Parathyroid adenoma (tissue), 2 donors: ENCODE data around the gene TEN1.

ENCODE experiments used
- H2AFZ ChIP-seq: fragments of 300-600 bp; sonication (generic); one replicate; pipeline ENCODE4 v1.7.0; 2017; ENCODE audit warnings: antibody characterized with exemption, mild to moderate bottlenecking
- H3K27ac ChIP-seq: fragments of 300-600 bp; sonication (generic); one replicate; pipeline ENCODE4 v1.7.0; 2017
- H3K27me3 ChIP-seq: fragments of 300-600 bp; sonication (generic); one replicate; pipeline ENCODE4 v1.7.0; 2017; ENCODE audit warnings: low read length; ENCODE audit not compliant: control insufficient read depth, insufficient read depth
- H3K36me3 ChIP-seq: fragments of 300-600 bp; sonication (generic); one replicate; pipeline ENCODE4 v1.7.0; 2017; ENCODE audit warnings: low read length; ENCODE audit not compliant: control insufficient read depth, insufficient read depth
- H3K4me1 ChIP-seq: fragments of 300-600 bp; sonication (generic); one replicate; pipeline ENCODE4 v1.7.0; 2017; ENCODE audit warnings: control low read depth
- H3K4me2 ChIP-seq: fragments of 300-600 bp; sonication (generic); one replicate; pipeline ENCODE4 v1.7.0; 2017; ENCODE audit warnings: low read length
- H3K4me3 ChIP-seq: fragments of 300-600 bp; sonication (generic); one replicate; pipeline ENCODE4 v1.7.0; 2017; ENCODE audit warnings: low read depth, low read length
- H3K79me2 ChIP-seq: fragments of 300-600 bp; sonication (generic); one replicate; pipeline ENCODE4 v1.7.0; 2017; ENCODE audit warnings: control low read depth
- H3K9ac ChIP-seq: fragments of 300-600 bp; sonication (generic); one replicate; pipeline ENCODE4 v1.7.0; 2017; ENCODE audit warnings: mild to moderate bottlenecking
- H3K9me3 ChIP-seq: fragments of 300-600 bp; sonication (generic); one replicate; pipeline ENCODE4 v1.7.0; 2017; ENCODE audit warnings: low read length; ENCODE audit not compliant: control insufficient read depth
- CTCF ChIP-seq: fragments of 300-600 bp; sonication (generic); IDR thresholded peaks from one replicate; pipeline ENCODE4 v1.7.0; 2017; ENCODE audit warnings: antibody characterized with exemption, mild to moderate bottlenecking
- donor health status: primary hyperparathyroidism.

TEN1 gene

GRCh38 chr17:76023900-76024237 lies 44.8 kb downstream of the TEN1 start:
- TF ChIP-seq CTCF, result no peak
- Histone ChIP-seq H3K36me3 (no peaks in the 10 kb centered on the region), H3K4me2 (no peak overlapping the region), H3K4me1 (peaks cover 7% of the 10 kb centered on the region), H3K9ac (no peak overlapping the region), H2AFZ (no peak overlapping the region), H3K9me3 (no peaks in the 10 kb centered on the region), H3K4me3 (no peak overlapping the region), H3K79me2 (no peaks in the 10 kb centered on the region), H3K27ac (no peak overlapping the region), H3K27me3 (no peaks in the 10 kb centered on the region)

GRCh38 chr17:76024353-76024752 lies 45.3 kb downstream of the TEN1 start:
- H3K4me1 ChIP-seq, result peaks cover 7% of the 10 kb centered on the region
- H3K36me3 ChIP-seq, result no peaks in the 10 kb centered on the region
- H3K27ac ChIP-seq, result no peak overlapping the region
- H2AFZ ChIP-seq, result no peak overlapping the region
- H3K9ac ChIP-seq, result no peak overlapping the region
- no peaks in the 10 kb centered on the region for H3K79me2 ChIP-seq
- TF ChIP-seq CTCF, result no peak
- no peak overlapping the region for H3K4me3 ChIP-seq
- H3K4me2 ChIP-seq, result no peak overlapping the region
- no peaks in the 10 kb centered on the region for H3K9me3 ChIP-seq
- H3K27me3 ChIP-seq, result no peaks in the 10 kb centered on the region

DNA sequence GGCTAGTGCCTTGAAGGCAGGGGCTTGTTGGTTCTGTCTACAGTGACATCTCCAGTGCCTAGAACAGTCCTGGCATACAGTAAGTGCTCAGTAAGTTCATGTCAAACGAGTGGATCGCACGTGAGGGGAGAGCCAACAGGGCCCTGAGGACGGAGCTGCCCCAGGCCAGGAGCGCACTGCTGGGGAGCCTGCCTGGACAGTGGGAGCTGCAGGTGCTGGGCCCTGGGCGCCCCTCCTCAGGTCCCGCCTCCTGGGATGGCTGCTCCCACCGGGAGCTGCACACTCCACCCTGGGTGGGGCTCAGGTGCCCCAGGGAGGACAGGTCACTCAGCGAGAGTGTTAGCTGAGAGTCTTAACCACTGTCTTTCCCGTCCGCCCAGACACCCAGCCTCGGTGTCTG lies 46.3 kb downstream of the TEN1 start:
- H3K79me2 ChIP-seq, result no peaks in the 10 kb centered on the region
- no peak overlapping the region for H2AFZ ChIP-seq
- no peak overlapping the region for H3K27ac ChIP-seq
- H3K4me3 ChIP-seq, result no peak overlapping the region
- no peak for TF ChIP-seq CTCF
- no peak overlapping the region for H3K9ac ChIP-seq
- H3K27me3 ChIP-seq, result no peaks in the 10 kb centered on the region
- H3K9me3 ChIP-seq, result no peaks in the 10 kb centered on the region
- H3K4me2 ChIP-seq, result no peak overlapping the region
- H3K4me1 ChIP-seq, result peaks cover 11% of the 10 kb centered on the region
- H3K36me3 ChIP-seq, result no peaks in the 10 kb centered on the region

- Histone ChIP-seq H3K4me3 (peak overlapping the region; percentile 47), H3K9ac (peak overlapping the region; percentile 54), H3K36me3 (no peaks in the 10 kb centered on the region), H3K9me3 (no peaks in the 10 kb centered on the region), H3K27me3 (no peaks in the 10 kb centered on the region), H3K4me1 (peaks cover 11% of the 10 kb centered on the region), H3K4me2 (peak overlapping the region; percentile 84), H3K79me2 (no peaks in the 10 kb centered on the region), H2AFZ (peak overlapping the region; percentile 69), H3K27ac (peak overlapping the region; percentile 74)
- peak; percentile 34 for TF ChIP-seq CTCF
Measured at GRCh38 chr17:76026714-76027158, 47.7 kb downstream of the TEN1 start.

DNA sequence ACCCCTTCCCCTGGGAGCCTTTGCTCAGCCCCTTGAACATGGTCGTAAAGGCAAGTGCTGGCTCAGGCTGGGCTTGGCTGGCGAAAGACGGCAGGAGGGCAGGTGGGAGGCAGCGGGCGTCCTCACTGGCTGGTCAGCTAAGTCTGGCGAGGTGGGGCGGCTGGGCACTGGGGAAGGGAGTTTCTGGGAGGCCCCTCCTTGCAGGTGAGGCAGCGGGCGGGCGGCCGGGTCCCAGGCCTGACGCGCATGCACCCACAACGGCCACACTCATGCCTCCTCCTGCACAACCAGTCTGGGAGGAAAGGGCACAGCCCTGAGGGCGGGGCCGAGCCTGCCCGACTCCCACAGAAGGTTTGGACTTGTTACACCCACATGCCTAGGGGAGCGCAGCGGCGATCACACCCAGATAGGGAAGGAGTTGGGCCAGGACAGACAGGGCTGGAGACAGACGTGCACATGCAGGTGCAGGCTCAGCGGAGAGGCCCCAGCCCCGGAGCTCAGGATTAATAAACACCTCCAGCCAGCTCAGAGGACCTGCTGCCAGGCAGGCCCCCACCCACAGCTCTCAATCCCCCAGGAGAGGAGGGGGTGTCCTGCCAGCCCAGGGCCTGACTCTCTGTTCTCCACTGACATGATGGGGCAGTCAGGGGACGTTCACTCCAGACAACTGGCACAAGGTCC lies 48.3 kb downstream of the TEN1 start, which contains the start of gene EVPL:
Gene EVPL (minus strand): TSS at position 148 of the 681 bp plus-strand sequence. CDS start 108 bp downstream, at position 40.
- TF ChIP-seq CTCF, result peak; percentile 4
- Histone ChIP-seq H3K79me2 (no peaks in the 10 kb centered on the region), H3K27ac (peak within 1 kb of the TSS; percentile 74), H3K36me3 (no peaks in the 10 kb centered on the region), H3K4me3 (peak within 1 kb of the TSS; percentile 47), H3K27me3 (no peaks in the 10 kb centered on the region), H3K4me1 (peaks cover 14% of the 10 kb centered on the region), H2AFZ (peak within 1 kb of the TSS; percentile 69), H3K4me2 (peak within 1 kb of the TSS; percentile 84), H3K9ac (peak within 1 kb of the TSS; percentile 54), H3K9me3 (no peaks in the 10 kb centered on the region)
